Colonic mucosa (tissue), 4 donors: ENCODE measurements around the gene NHLH1. TPM values are rescaled to one million over a fixed set of nuclear protein-coding genes. Genes with fewer than 3 reads are reported as not detected.

Experiments used
- DNase-seq: peaks from one replicate; pipeline ENCODE4 v3.0.0-alpha.2; 2020
- H3K27ac ChIP-seq: fragments of 200-600 bp; one replicate; pipeline ENCODE4 v1.8.0; 2021
- H3K27me3 ChIP-seq: fragments of 200-600 bp; one replicate; pipeline ENCODE4 v1.8.0; 2021
- H3K36me3 ChIP-seq: fragments of 200-600 bp; one replicate; pipeline ENCODE4 v1.8.0; 2021
- H3K4me1 ChIP-seq: fragments of 200-600 bp; one replicate; pipeline ENCODE4 v1.8.0; 2021; ENCODE audit warnings: mild to moderate bottlenecking
- H3K4me3 ChIP-seq: fragments of 200-600 bp; one replicate; pipeline ENCODE4 v1.8.0; 2021
- H3K9ac ChIP-seq, 2 donors: one replicate each; pipeline ENCODE4 v1.7.0; 2013; ENCODE audit warnings: control low read depth in 2 of 2, low read depth in 2 of 2, low read length in 2 of 2
- H3K9me3 ChIP-seq: fragments of 200-600 bp; one replicate; pipeline ENCODE4 v1.8.0; 2021
- intact Hi-C: fragments of 100-400 bp; cut with DNase I; formaldehyde crosslinking; loops from one replicate; pipeline ENCODE4 v1.14.1; 2022
- total RNA-seq, 2 donors: library from RNA; stranded (reverse); fragmentation: NEBNext Ultra II Directional in 1 of 2; extraction: Animal tissue kit (Norgen Biotek cat#: 25700) in 1 of 2; gene quantifications; one replicate each; pipeline ENCODE4 v1.2.1, GENCODE V29; 2021
- TF ChIP-seq, protein P1 (sequence below): fragments of 200-600 bp; IDR thresholded peaks from one replicate; pipeline ENCODE4 v1.8.0; 2022; ENCODE audit warnings: antibody characterized with exemption, mild to moderate bottlenecking
- donor health status: healthy.
- donor health status: DM: no; HTN: no; CAD: no.
- donor health status: DM: no; HTN: no; CAD: no.

NHLH1 gene
- under 1 TPM in 1 of 2 donors, not detected in 1; 0.12 TPM for total RNA-seq

DNA sequence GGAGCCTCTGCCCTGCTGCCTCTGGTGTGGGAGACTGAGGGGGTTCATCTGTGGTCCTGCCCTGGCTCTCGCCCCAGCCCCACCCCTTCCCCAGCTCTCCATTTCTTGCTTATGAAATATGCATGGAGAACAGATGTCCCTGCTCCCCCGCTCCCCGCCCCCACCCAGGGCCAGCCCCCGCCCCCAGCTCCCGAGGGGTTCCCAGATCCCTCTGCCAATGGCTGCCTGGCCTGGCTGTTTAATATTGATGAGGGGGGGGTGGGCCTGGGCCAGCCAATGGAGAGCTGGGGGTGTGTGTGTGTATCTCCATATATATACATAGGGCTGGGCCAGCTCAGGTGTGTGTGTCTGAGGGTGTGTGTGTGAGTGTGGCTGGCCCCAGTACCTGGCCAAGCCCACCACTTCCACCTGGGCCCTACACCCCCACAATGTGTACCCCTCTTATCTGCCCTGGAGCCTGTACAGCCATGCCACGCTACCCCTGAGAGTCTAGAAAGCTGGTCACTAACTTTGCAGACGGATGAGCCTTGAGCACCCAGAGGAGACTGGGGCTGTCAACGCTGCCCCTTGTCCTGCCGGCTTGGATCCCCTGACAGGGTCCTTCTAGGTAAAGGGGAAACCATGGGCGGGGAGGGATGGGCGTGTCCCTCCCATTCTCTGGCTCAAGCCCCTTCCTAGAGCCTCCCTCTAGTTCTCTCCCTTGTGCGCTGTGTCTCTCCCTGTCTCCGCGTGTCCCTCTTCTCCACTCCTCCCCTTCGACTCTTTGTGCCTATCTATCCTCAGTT is at the start of gene NHLH1:
NHLH1 (plus strand) TSS at position 341 of the 785 bp plus-strand sequence. CDS start 3,661 bp downstream, outside the sequence.
- H3K27me3 ChIP-seq = no peaks in the 10 kb centered on the region
- no peaks in the 10 kb centered on the region for H3K36me3 ChIP-seq
- H3K4me3 ChIP-seq = no peak within 1 kb of the TSS
- DNase-seq = no peak
- intact Hi-C loops = no loop called here
- no peak within 1 kb of the TSS for H3K9ac ChIP-seq
- TF ChIP-seq, protein P1, sequence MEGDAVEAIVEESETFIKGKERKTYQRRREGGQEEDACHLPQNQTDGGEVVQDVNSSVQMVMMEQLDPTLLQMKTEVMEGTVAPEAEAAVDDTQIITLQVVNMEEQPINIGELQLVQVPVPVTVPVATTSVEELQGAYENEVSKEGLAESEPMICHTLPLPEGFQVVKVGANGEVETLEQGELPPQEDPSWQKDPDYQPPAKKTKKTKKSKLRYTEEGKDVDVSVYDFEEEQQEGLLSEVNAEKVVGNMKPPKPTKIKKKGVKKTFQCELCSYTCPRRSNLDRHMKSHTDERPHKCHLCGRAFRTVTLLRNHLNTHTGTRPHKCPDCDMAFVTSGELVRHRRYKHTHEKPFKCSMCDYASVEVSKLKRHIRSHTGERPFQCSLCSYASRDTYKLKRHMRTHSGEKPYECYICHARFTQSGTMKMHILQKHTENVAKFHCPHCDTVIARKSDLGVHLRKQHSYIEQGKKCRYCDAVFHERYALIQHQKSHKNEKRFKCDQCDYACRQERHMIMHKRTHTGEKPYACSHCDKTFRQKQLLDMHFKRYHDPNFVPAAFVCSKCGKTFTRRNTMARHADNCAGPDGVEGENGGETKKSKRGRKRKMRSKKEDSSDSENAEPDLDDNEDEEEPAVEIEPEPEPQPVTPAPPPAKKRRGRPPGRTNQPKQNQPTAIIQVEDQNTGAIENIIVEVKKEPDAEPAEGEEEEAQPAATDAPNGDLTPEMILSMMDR = no peak
- H3K27ac ChIP-seq = no peak within 1 kb of the TSS
- no peaks in the 10 kb centered on the region for H3K9me3 ChIP-seq
- H3K4me1 ChIP-seq = no peaks in the 10 kb centered on the region

DNA sequence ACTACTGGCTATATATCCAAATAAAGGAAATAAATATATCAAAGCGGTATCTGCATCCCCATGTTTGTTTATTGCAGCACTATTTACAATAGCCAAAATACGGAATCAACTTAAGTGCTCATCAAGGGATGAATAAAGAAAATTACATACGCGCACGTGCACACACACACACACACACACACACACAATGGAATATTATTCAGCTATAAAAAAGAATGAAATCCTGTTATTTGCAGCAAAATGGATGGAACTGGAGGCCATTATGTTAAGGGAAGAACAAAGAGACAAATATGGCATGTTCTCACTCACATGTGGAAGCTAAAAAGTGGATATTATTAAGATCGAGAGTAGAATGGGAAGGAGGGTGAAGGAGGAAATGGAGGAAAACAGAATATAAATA is 44.0 kb upstream of the NHLH1 start:
- H3K27ac ChIP-seq = no peak overlapping the region
- no peaks in the 10 kb centered on the region for H3K27me3 ChIP-seq
- DNase-seq = no peak
- no peaks in the 10 kb centered on the region for H3K4me1 ChIP-seq
- no peak overlapping the region for H3K9ac ChIP-seq
- TF ChIP-seq, protein P1 = no peak
- intact Hi-C loops = no loop called here
- no peaks in the 10 kb centered on the region for H3K9me3 ChIP-seq
- peaks cover 18% of the 10 kb centered on the region for H3K36me3 ChIP-seq
- H3K4me3 ChIP-seq = no peak overlapping the region

DNA sequence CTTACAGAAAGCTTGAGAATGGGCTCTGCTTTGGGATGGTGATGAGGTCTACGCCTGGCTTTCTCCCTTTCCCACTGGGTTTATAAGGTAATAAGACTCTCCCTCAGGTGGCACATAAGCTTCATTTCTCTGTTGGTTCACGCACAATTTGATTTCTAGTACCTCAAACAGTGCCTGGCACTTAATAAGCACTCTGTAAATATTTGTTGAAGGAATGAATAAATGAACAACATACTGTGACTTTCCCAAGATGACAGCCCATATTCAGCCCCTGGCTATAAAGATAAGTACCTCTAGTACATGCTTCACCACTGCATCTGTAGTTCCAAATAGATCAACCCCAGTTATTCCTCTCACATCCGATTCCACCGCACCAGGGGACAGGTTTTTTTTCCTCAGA is 41.6 kb upstream of the NHLH1 start:
- Histone ChIP-seq H3K36me3 (peaks cover 27% of the 10 kb centered on the region), H3K4me1 (no peaks in the 10 kb centered on the region), H3K9me3 (no peaks in the 10 kb centered on the region), H3K9ac (no peak overlapping the region), H3K27ac (no peak overlapping the region), H3K4me3 (no peak overlapping the region), H3K27me3 (no peaks in the 10 kb centered on the region)
- DNase-seq = no peak
- TF ChIP-seq, protein P1 = no peak
- intact Hi-C loops = loop anchor here (5.0 kb wide), 1 partner anchor 33 kb away; no protein-coding TSS in a partner anchor

DNA sequence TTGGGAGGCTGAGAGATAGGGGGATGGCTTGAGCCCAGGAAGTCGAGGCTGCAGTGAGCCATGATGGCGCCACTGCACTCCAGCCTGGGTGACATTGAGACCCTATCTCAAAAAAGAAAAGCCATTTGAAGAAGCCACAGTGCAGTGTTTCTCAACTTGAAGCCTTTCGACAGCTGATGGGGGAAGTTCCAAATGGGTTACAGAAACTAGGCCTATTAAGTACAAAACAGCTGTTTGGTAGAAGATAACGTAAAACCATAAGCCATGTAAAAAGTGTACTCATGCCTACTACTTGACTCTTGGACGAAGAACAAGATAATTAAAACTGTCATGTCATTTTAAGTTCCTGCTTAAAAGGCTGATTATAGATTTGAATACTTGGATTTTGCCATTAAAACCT is 40.5 kb upstream of the NHLH1 start:
- no peak overlapping the region for H3K9ac ChIP-seq
- no peak for DNase-seq
- H3K4me1 ChIP-seq = no peaks in the 10 kb centered on the region
- H3K4me3 ChIP-seq = no peak overlapping the region
- H3K27ac ChIP-seq = no peak overlapping the region
- peaks cover 37% of the 10 kb centered on the region for H3K36me3 ChIP-seq
- no peaks in the 10 kb centered on the region for H3K9me3 ChIP-seq
- TF ChIP-seq, protein P1 = no peak
- no peaks in the 10 kb centered on the region for H3K27me3 ChIP-seq
- intact Hi-C loops = loop anchor here (5.0 kb wide), 1 partner anchor 34 kb away; no protein-coding TSS in a partner anchor

DNA sequence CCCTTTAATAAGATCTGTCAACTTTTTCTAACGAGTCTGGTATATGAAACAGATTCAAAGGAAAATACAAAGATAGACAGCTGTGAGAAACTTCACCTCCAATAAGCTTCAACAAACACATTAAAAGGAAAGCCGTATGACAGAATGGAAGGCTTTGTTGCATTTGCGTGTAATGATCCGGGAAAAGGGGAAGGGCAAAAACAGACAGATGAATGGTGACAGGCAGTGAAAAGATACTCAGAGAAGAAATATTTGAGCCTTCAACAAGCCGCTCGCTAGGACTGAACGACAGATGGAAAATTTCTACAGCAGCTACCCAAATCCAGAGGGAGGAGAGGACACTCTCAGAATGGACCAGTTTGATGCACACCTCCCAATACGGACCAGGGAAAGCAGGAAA is 38.7 kb upstream of the NHLH1 start:
- no peak for DNase-seq
- TF ChIP-seq, protein P1 = no peak
- Histone ChIP-seq H3K36me3 (peaks cover 52% of the 10 kb centered on the region), H3K9ac (no peak overlapping the region), H3K4me1 (no peaks in the 10 kb centered on the region), H3K4me3 (no peak overlapping the region), H3K27ac (no peak overlapping the region), H3K9me3 (no peaks in the 10 kb centered on the region), H3K27me3 (no peaks in the 10 kb centered on the region)
- intact Hi-C loops = loop anchor here (5.0 kb wide), 1 partner anchor 36 kb away; no protein-coding TSS in a partner anchor
